GM19467 (cell line): ENCODE data around the gene ASCL4.
"Not testable (repeated sequence)": the region's sequence is repeated elsewhere in the genome, so short reads cannot be mapped to it uniquely, and the experiment has no call there.

Experiments
- ATAC-seq: cut with Tn5 transposase; IDR thresholded peaks from one replicate; pipeline ENCODE4 v1.9.1; 2021; ENCODE audit warnings: mild to moderate bottlenecking, moderate library complexity; ENCODE audit not compliant: unreplicated experiment

The ASCL4 gene, protein sequence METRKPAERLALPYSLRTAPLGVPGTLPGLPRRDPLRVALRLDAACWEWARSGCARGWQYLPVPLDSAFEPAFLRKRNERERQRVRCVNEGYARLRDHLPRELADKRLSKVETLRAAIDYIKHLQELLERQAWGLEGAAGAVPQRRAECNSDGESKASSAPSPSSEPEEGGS

DNA sequence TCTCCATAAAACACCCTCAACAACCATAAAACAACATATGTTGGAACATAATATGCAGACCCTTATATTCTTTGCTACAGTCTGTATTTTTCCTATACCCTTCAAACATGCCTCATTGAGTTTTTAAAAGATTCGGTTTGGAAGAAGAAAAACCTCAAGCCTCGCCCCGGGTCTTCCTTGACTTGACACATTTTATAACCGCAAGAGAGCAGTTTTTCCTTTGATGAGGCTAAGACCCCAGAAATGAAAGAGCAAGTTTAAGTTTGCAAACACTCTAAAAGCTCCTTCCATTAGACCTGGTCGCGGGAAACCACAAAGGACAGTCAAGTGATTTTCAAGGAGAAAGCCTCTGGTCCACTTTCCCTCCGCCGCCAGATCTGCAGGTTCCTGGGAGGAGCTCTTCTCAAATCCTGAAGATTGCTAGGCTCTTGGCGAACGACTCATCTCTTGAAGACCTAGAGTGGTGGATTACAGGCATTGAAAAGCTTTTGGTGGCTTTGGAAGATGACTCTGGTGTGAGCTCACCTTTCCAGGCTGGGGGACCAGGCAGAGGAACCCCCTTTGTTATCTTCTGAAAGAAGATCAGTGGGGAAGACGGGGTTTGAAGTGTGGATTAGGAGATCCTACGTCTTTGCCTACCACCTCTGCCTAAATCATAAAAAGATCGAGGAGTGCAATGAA, at the start of gene ASCL4:
Gene ASCL4, plus strand, starts transcription at position 356 of the 681 bp plus-strand sequence. CDS start 515 bp downstream, outside the sequence.
- ATAC-seq: no peak

DNA sequence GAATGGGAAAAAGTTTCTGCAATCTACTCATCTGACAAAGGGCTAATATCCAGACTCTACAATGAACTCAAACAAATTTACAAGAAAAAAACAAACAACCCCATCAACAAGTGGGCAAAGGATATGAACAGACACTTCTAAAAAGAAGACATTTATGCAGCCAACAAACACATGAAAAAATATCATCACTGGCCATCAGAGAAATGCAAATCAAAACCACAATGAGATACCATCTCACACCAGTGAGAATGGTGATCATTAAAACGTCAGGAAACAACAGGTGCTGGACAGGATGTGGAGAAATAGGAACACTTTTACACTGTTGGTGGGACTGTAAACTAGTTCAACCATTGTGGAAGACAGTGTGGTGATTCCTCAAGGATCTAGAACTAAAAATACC, 47.2 kb upstream of the ASCL4 start:
- not testable (repeated sequence) for ATAC-seq

DNA sequence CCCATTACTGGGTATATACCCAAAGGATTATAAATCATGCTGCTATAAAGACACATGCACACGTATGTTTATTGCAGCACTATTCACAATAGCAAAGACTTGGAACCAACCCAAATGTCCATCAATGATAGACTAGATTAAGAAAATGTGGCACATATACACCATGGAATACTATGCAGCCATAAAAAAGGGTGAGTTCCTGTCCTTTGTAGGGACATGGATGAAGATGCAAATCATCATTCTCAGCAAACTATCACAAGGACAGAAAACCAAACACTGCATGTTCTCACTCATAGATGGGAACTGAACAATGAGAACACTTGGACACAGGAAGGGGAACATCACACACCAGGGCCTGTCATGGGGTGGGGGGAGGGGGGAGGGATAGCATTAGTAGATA, 46.8 kb upstream of the ASCL4 start:
- ATAC-seq: not testable (repeated sequence)

DNA sequence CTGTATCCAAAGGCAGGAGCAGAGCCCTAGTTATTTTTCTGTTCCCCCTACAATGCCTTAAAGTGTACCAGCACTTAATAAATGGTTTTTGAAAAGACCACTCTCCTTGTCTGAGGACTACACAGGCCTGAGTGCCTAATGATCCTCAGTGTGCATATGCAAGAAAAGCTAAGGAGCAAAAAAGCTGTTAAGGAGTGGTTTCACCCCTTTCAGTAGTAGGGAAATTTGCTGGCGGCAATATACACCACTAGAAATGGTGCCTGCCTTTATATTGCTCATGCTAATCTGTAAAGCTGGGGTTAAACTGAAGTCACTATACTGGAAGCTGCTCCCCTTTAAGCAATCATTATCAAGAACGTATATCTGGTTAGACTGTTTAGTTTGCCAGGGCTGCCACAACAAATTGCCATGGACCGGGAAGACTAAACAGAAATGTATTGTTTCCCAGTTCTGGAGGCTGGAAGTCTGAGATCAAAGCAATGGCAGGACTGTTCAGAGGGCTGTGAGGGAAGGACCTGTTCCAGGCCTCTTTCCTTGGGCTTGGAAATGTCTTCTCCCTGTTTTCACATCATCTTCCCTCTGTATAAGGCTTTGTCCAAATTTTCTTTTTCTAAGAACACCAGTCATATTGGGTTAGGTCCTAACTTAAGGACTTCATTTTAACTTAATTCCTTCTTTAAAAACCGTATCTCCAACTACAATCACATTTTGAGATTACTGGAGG, 43.7 kb upstream of the ASCL4 start:
- ATAC-seq: no peak

DNA sequence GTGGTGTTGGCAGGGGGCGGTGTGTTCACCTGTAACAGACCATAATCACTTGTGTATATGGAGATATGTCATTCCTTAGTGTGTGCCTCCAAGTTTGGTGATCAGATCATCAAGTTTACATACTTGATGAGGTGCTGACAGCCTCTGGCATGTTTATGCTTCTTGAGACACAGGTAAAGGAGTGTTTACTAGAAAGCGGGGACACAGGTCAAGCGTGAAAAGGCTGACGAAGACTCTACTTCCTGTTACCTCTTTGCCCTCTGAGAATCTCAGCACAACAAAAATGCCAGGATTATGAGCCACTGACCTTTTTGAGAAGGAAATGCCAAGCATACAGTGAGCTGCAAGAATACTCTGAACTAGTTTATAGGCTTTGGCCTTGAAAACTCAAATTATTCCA, 43.1 kb upstream of the ASCL4 start:
- ATAC-seq: no peak

DNA sequence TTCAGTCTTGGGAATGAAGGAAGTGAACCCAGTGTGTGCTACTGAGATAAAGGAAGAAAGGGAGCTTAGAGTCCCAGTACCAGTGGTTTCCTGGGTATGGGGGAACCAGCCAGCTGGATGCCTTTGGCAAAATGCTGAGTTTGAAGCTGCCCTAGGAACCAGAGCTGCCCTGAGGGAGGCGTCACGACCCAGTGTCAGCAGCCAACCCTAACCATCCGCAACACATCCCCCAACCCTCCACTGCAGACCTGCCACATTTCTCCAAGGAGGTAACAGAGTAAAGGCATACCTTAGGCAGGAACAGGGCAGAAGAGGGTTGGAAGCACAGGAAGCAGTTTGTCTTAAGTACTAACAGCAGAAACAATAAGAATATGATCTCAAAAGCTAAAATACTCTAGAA, 42.1 kb upstream of the ASCL4 start:
- no peak for ATAC-seq

DNA sequence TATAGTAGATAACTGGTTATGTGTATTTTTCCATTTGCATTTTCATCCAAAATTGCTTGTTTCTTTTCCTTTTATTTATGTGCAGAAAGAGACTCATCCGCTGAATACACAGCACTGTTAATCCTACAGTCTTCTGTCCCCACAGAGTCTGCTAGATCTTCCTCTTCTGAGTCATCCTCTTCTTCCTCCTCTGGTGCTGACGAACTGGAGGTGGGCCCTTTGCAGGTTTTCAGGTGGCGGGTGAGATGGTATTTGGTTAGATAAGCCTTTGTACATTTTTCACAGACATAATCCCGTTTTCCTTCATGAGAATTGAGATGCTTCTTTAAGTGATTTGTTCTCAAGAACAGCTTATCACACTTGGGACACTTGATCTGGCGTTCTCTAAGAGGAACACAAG, 40.4 kb upstream of the ASCL4 start:
- ATAC-seq: no peak

DNA sequence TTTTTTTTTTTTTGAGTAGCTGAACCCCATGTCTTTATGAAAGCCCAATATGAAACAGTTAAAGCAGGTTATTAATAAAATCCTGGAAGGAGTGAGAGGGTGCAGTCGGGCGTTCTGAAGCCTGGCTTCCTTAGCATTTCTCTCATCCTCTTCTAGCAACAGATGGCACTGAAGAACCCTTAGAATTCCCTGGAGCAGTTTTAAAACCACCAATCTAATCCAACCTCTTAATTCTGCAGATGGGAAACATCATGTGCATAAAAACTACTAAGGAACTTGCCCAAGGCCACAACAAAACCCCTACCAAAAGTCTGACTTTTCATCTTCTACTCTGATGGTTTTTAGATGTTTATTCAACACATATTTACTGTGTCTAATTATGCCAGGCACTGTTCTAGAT, 38.7 kb upstream of the ASCL4 start:
- no peak for ATAC-seq

DNA sequence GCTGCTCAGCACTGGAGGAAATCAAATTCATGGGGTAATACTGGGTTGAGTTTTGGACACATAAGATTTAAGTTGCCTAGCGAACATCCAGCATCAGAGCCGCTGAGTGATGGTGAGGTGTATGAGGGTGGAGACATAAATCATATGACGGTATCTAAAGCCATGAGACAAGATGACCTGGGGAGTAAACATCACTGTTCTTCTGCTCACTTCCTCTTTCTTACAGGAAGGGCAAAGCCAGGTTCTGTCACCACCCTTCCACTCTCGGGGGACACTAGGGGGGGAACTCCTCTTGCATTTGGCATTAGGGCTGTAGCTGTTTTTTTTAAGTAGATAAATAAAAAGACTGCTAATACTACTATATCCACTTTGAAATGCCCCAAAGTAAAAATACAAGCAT, 37.6 kb upstream of the ASCL4 start:
- peak; percentile 89 for ATAC-seq

DNA sequence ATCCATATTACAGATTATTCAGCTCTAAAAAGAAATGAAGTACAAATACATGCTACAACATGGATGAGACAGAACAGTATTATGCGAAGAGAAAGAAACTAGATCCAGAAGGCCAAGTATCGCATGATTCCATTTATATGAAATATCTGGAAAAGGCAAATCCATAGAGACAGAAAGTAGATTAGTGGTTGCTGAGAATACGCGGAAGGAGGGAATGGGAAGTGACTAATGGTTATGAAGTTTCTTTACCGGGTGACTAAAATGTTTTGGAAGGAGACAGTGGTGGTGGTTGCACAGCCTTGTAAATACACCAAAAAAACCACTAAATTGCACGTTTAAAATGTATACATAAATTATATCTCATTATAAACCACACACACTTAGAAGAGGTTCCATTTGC, 26.0 kb upstream of the ASCL4 start:
- ATAC-seq: no peak

DNA sequence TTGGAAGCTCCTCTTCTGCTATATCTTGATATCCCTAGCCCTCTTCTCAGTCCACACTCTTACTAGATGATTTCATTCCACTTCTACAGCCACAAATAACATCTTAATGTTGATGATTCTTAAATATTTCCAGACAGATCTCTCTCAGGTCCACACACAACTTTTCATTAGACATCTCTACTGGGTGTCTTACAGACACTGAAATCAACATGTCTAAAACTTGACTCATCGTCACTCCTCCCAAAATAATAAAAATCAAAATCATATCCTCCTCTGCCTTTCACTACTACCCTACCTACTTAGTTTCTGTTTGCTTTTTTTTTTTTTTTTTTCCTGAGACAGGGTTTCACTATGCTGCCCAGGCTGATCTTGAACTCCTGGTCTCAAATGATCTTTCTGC, 25.4 kb upstream of the ASCL4 start:
- no peak for ATAC-seq

DNA sequence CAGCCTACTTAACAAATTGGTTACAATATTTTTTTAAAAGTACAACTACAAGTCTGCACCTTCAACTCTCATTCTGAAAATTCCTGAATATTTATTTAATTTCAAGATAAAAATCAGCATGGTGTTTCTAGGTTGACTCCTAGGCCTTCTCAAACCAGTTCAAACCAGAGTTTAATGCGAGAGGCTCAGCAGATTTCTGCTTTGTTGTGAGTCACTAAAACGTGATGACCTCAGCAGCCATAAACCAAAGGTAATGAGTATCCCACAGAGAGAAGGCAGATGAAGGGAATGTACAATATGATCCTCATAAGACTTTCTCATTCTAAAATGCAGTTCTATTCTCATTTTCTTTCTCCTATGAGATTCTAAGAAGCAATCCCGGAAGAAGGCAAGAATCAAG, 15.1 kb upstream of the ASCL4 start:
- no peak for ATAC-seq

DNA sequence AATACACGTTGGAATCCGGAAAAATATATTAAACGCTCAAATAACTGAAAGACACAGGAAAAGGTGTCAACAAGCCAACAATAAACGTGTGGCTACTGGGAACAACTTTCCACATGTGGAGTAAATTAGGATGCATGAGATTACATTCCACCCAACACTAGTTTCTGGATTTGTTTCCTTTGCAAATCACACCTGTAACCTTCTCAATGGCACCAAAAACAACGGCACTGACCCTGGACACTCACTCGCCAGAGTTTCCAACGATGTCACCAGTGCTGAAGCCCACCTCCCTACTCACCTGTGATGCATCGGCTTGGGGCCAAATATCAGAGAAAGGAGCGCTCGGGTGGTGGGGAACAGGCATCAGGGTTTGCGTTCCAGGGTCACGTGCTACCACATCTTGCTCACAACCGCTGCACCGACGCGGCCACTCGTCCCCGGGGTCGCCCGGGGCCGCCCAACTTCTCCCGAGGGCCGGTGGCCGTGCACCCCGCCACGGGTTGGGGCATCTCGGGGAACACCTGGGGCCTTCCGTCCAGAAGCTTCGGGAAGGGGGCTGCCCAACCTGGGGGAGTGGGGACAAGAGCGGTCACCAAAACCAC, 14.2 kb upstream of the ASCL4 start:
- peak; percentile 14 for ATAC-seq

DNA sequence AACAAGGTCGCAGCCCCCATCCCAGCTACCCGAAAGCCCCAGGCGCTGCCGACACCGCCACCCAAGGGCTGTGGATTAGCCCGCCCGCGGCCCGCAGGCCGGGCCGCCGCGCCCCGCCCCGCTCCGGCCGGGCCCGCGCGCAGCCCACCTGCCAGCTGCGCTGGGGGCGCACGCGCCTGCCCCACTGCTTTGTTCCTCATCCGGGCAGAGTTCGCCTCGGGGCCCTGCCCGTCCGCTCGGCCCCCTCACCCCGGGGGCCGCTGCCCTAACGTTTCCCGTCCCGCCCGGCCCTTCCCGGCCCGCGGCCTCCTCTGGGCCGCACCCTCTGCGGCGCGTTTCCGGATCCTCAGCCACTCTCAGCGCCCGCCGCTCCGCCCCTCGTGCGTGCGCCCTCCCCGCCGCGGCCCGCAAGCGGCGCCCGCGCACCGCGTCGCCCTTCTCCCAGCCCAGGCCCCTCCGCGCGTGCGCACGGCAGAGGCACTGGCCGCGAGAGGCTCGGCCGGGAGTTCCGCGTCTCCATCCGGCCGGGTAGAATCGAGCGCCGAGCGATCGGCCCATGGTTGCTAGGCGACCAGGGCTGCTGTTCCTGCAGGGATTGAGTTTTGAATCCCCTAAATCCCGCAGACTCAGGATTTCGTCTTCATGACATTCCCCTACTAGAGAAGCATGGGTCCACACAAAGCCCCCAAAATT, 13.5 kb upstream of the ASCL4 start, which contains the start of gene PRDM4:
Gene PRDM4, minus strand, starts transcription at position 329 of the 693 bp plus-strand sequence. CDS start 622 bp downstream, outside the sequence.
- peak; percentile 91 for ATAC-seq

DNA sequence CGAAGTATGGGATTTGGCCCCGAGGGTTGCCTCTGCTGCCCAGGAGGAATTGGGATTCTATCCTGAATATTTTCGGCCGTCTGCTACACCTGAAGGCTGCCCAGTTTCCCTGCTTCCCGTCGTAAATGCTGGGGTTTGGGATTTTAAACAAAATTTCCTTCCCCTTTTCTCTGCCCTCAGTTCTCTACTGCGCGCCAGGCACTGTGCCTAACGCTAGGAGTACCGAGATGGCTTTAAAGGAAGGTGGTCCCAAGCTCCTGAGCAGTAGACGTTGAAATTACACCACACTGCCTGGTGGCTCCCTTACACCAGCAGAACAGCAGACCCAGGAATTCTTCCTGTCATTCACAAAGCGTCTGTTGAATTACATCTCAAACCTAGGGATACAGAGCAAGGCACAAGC, 13.0 kb upstream of the ASCL4 start:
- ATAC-seq: peak; percentile 6

DNA sequence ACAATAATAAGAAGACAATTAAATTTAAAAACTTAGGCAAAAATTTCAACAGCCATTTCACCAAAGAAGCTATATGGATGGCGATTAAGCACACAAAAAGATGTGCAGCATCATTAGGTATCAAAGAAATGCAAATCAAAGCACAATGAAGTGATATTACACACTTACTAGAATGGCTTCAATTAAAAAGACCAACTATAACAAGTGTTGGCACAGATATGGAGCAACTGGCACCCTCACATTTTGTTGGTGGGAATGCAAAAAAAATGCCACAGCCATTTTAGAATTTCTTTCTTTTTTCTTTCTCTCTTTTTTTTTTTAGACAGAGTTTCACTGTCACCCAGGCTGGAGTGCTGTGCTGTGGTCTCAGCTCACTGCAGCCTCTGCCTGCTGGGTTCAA, 11.6 kb upstream of the ASCL4 start:
- ATAC-seq: no peak

DNA sequence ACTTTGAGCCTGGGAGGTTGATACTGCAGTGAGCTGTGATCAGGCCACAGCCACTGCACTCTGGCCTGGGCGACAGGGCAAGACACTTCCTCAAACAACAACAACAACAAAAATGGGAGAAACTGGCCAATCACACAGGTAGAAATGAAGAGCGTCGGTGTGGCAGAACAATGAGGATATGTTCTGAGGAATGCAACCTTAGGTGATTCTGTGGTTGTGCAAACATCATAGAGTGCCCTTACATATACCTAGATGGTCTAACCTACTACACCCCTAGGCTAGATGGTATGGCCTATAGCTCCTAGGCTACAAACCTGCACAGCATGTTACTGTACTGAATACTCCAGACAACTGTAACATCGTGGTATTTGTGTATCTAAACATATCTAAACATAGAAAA, 9.9 kb upstream of the ASCL4 start:
- ATAC-seq: no peak

DNA sequence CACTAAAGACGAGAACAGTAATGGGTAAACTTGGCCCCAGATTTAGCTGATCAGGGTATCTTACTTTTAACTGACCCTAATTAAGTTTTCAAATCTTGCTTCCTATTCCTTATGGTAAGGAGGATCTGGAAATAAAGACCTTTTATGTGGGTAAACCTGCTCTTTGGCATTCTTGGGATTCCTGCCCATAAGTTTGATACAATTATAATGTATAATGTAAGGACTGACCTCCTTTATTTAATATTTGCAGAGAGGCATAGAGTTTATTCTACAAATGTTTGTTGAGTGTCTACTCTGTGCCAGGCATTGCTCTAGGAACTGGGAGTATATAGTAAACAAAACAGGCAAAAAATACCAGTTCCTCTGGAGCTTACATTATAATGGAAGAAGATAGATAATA, 9.2 kb upstream of the ASCL4 start:
- ATAC-seq: no peak

DNA sequence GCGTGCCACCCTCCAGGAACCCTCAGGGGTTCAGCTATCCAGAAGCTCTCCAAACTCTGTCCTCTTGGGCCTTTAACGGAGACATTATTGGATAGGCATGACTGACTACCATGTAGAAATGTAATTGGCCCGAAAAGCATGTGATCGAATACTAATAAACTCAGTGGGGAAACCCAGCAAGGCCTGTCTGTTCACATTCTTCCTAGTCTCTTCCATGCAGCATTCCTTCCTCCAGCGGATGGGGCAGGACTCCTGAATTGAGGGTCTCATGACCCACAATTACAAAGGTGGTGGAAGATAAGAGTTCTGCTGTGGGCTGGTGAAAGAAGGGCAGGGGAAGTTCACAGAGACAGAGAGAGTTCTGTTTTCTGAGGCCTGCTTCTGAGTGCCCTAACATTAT, 7.0 kb upstream of the ASCL4 start:
- ATAC-seq: no peak

DNA sequence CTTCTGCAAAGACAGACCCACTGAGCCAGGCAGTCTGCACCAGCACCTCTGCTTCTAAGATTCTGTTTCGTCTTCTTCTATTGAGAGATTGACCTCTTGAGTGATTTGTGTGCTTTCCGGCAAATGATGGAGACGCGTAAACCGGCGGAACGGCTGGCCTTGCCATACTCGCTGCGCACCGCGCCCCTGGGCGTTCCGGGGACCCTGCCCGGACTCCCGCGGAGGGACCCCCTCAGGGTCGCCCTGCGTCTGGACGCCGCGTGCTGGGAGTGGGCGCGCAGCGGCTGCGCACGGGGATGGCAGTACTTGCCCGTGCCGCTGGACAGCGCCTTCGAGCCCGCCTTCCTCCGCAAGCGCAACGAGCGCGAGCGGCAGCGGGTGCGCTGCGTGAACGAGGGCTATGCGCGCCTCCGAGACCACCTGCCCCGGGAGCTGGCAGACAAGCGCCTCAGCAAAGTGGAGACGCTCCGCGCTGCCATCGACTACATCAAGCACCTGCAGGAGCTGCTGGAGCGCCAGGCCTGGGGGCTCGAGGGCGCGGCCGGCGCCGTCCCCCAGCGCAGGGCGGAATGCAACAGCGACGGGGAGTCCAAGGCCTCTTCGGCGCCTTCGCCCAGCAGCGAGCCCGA, 703 bp downstream of the ASCL4 start:
- ATAC-seq: no peak

DNA sequence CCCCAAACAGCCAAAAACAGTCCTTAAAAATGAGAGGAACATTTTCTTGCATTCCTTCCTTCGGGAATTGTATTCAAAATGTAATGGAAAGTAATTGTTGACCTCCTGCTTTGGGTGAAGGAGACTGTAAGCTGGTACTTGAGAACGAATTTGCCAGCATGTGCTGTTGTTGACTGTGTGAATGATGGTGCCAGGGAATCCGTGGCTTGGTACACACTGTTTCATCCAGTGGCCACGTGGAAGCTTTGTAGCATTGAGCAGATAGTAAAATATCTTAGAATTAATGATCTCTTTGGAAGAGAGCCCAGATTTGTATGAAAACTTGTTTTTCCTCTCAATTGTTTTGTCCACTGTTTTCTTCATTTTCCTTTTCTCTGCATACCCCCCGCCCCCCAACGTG, 1.7 kb downstream of the ASCL4 start:
- ATAC-seq: no peak
